ENCODE results near the gene DDX41. TPM values are rescaled to one million over a fixed set of nuclear protein-coding genes. Genes with fewer than 3 reads are reported as not detected.

DDX41 gene
- total and polyA plus RNA-seq, 2 of the 13 experiments (the other 11 are each of a cell fraction or from before 2014, with no cell fraction given), result 62.8 to 105 TPM

DNA sequence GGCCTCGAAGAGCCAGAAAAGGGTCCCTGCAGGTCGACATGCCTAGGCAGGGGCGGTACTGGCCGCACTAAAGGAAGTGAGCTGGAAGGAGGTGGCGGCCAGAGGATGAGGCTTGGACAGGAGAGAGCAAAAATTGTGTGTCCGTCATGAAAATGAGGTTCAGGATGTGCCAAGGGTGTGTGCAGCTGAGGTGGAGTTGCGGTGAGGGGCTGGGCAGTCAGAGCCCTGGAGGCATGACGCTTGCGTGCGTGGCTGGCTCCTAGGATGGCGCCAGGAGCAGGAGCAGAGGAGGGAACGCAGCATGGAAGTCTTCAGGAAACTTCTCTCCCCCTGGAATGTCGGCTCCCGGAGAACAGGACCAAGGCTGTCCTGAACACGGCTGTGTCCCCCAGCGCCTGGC is 13.9 kb downstream of the DDX41 start:
- ChIA-PET POLR2A (interaction anchor here (1.1 kb wide), 1 partner anchor 26 kb away, joined by 3 read pairs; no protein-coding TSS in a partner anchor), CTCF (ENCODE audit: low intra/inter-chr PET ratio, low total read pairs) (interaction anchor here (1.1 to 3.7 kb wide), 2 partner anchors 11 to 15 kb away, joined by 4 to 37 read pairs; no protein-coding TSS in a partner anchor)
- Histone ChIP-seq H3K9ac (ENCODE audit: insufficient read depth, low read depth, low read length) (no peak overlapping the region), H3K36me3 (replicated peaks in 1 of 2; ENCODE audit: control insufficient read depth in 1 of 2, insufficient read depth in 2 of 2, low read length in 2 of 2) (no peaks in the 10 kb centered on the region), H3K27ac (ENCODE audit: extremely low read length, insufficient read depth, low read length) (no peak overlapping the region), H3K4me2 (ENCODE audit: low read depth, low read length) (no peak overlapping the region), H3K27me3 (ENCODE audit: control insufficient read depth in 1 of 2, insufficient read depth in 2 of 2, low read length in 2 of 2) (peaks cover 2 to 37% of the 10 kb centered on the region in 2 experiments; a peak in 4 of 5 replicates), H3K4me1 (ENCODE audit: insufficient read depth, low read length) (peaks cover 44% of the 10 kb centered on the region), H3K4me3 (replicated peaks in 1 of 3; ENCODE audit: insufficient read depth in 1 of 3, low read depth in 2 of 3, low read length in 3 of 3) (no peak overlapping the region), H2AFZ (ENCODE audit: low read length) (no peak overlapping the region), H3K9me3 (ENCODE audit: low read length) (no peaks in the 10 kb centered on the region), H3K79me2 (ENCODE audit: insufficient read depth, low read length) (no peaks in the 10 kb centered on the region), H4K20me1 (ENCODE audit: insufficient read depth, low read length) (no peaks in the 10 kb centered on the region)
- DNase-seq (ENCODE audit: low spot score), result no peak
- WGBS (ENCODE audit: low lambda C conversion rate), result 59% methylated on average over 12 of the region's 16 CpGs
- intact Hi-C loops (cut with micrococcal nuclease; ENCODE audit: unreplicated experiment), result no loop called here
- no peak for FAIRE-seq
- no peak for TF ChIP-seq HNF4A (CRISPR knock-in tag; IDR thresholded peaks at IDR 0.05)
- no peak for TF ChIP-seq ZBTB7A (CRISPR knock-in tag; IDR thresholded peaks at IDR 0.05)
- no peak for ATAC-seq
- in situ Hi-C loops (cut with HindIII; ENCODE audit: extremely low pct_ligation_motif_present, low pct_unique_long_range_greater_than_20kb), result no loop called here
- BruUV-seq (replicated peaks), result no TSS peak

DNA sequence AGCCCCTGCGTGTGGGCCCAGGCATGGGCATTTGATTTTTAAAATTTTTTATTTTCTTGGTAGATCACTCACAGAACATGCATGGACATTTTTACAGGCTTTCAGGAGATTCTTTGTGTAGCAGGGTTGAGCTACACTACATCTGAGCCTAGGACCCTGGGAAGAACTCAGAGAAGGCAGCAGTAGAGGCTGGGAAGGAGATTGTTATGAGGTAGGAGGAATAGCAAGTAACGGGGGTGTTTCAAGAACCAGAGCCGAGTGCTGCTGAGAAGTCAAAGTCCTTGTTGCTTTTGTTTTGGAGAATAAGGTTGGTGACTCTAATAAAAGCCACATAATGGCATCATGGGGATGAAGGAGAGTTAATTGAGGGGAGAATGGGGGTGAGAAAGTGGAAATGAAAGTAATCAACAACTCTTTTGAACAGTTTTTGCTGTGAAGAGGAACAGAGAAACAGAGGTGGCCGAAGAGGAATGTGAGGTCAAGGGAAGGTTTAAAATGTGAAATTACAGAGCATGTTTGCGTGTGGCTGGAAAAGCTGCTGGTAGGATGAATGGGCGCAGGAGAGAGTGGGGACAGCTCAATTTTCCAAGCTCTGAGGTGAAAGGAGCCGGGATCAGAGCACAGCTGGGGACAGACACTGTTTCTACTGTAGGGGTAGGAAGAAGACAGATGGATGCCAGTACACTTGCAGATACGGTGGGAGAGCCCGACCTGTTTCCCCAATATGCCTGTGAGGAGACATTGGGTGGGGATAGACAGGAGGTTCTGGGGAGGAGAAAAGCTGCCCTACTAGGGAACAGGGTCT is 14.7 kb downstream of the DDX41 start:
- in situ Hi-C loops (cut with HindIII; ENCODE audit: extremely low pct_ligation_motif_present, low pct_unique_long_range_greater_than_20kb), result no loop called here
- H3K4me2 ChIP-seq (ENCODE audit: low read depth, low read length), result peak overlapping the region; percentile 16; the same call in 1 of the 2 replicates
- H3K4me3 ChIP-seq (replicated peaks in 1 of 3; ENCODE audit: insufficient read depth in 1 of 3, low read depth in 2 of 3, low read length in 3 of 3), result no peak overlapping the region
- no peaks in the 10 kb centered on the region for H3K36me3 ChIP-seq (replicated peaks in 1 of 2; ENCODE audit: control insufficient read depth in 1 of 2, insufficient read depth in 2 of 2, low read length in 2 of 2)
- WGBS (ENCODE audit: low lambda C conversion rate), result 12% methylated on average over 9 of the region's 9 CpGs
- H4K20me1 ChIP-seq (ENCODE audit: insufficient read depth, low read length), result no peaks in the 10 kb centered on the region
- H3K4me1 ChIP-seq (ENCODE audit: insufficient read depth, low read length), result peaks cover 44% of the 10 kb centered on the region
- no peak for ATAC-seq
- no peaks in the 10 kb centered on the region for H3K9me3 ChIP-seq (ENCODE audit: low read length)
- H3K27ac ChIP-seq (ENCODE audit: extremely low read length, insufficient read depth, low read length), result no peak overlapping the region
- no peak overlapping the region for H2AFZ ChIP-seq (ENCODE audit: low read length)
- no peak overlapping the region for H3K9ac ChIP-seq (ENCODE audit: insufficient read depth, low read depth, low read length)
- H3K79me2 ChIP-seq (ENCODE audit: insufficient read depth, low read length), result no peaks in the 10 kb centered on the region
- POLR2A ChIA-PET, result no interaction called here
- no TSS peak for BruUV-seq (replicated peaks)
- DNase-seq (ENCODE audit: low spot score), result no peak
- CTCF ChIA-PET (ENCODE audit: low intra/inter-chr PET ratio, low total read pairs), result interaction anchor here (1.1 to 3.7 kb wide), 3 partner anchors 11 to 14 kb away, joined by 4 to 37 read pairs (median 5); no protein-coding TSS in a partner anchor
- H3K27me3 ChIP-seq (ENCODE audit: control insufficient read depth in 1 of 2, insufficient read depth in 2 of 2, low read length in 2 of 2), result peaks cover 2 to 37% of the 10 kb centered on the region in 2 experiments; a peak in 4 of 5 replicates
- FAIRE-seq, result no peak
- intact Hi-C loops (cut with micrococcal nuclease; ENCODE audit: unreplicated experiment), result loop anchor here (2.0 kb wide), 1 partner anchor 111 kb away; no protein-coding TSS in a partner anchor
- TF ChIP-seq ZNF552 (CRISPR knock-in tag; IDR thresholded peaks at IDR 0.05; ENCODE audit: borderline replicate concordance) (no peak), KMT2A (CRISPR knock-in tag; IDR thresholded peaks at IDR 0.05) (no peak)
- TF ChIP-seq, protein P1, sequence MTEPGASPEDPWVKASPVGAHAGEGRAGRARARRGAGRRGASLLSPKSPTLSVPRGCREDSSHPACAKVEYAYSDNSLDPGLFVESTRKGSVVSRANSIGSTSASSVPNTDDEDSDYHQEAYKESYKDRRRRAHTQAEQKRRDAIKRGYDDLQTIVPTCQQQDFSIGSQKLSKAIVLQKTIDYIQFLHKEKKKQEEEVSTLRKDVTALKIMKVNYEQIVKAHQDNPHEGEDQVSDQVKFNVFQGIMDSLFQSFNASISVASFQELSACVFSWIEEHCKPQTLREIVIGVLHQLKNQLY (CRISPR knock-in tag; IDR thresholded peaks at IDR 0.05), result no peak

Measured in HepG2 (cell line).